ENCODE data around the gene FAM124B.

Gene FAM124B

DNA sequence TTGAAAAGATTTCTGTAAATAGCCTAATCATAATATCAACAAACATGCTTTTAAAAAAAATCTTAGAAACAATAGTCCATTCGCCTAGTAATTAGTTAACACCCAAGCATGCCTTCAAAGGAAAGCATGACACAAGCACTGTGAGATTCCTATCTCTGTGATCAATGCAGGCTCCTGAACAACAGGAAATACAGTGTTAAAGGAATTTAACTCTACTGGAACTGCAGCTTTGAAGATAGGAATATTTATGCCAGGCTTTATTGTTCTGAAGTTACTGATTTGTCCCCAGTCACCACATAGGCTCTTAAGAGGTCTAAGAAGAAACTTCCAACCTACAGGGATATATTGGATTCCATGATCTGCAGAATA is 15.4 kb upstream of the FAM124B start:
- no peaks in the 10 kb centered on the region for H4K20me1 ChIP-seq (ENCODE audit: insufficient read depth, low read length, poor library complexity, severe bottlenecking)
- no peak for TF ChIP-seq EZH2phosphoT487 (IDR thresholded peaks at IDR 0.05; ENCODE audit: borderline replicate concordance)
- TF ChIP-seq CTCF (conservative IDR thresholded peaks at IDR 0.05; ENCODE audit: low read length), result no peak
- no peaks in the 10 kb centered on the region for H3F3A ChIP-seq (ENCODE audit: low read depth)
- H3K9ac ChIP-seq (ENCODE audit: low read depth, low read length, poor library complexity, severe bottlenecking), result no peak overlapping the region
- H3K4me1 ChIP-seq (ENCODE audit: insufficient read depth, low read length, poor library complexity, severe bottlenecking), result no peaks in the 10 kb centered on the region
- H2AFZ ChIP-seq (ENCODE audit: low read length), result no peak overlapping the region
- H3K4me3 ChIP-seq (ENCODE audit: low read length, poor library complexity, severe bottlenecking), result no peak overlapping the region
- no peaks in the 10 kb centered on the region for H3K9me3 ChIP-seq (ENCODE audit: insufficient read depth, low read depth, low read length)
- H3K9me2 ChIP-seq (replicated peaks; ENCODE audit: low read depth, low read length), result no peaks in the 10 kb centered on the region
- H3K27me3 ChIP-seq (ENCODE audit: insufficient read depth, low read length, poor library complexity, severe bottlenecking), result no peaks in the 10 kb centered on the region
- H3K4me2 ChIP-seq (ENCODE audit: low read depth, low read length, poor library complexity, severe bottlenecking), result no peak overlapping the region
- no peaks in the 10 kb centered on the region for H3K36me3 ChIP-seq (ENCODE audit: insufficient read depth, low read length)
- H3K79me2 ChIP-seq (ENCODE audit: insufficient read depth, low read length), result no peaks in the 10 kb centered on the region

- Histone ChIP-seq H3K9ac (ENCODE audit: low read depth, low read length, poor library complexity, severe bottlenecking) (no peak overlapping the region), H3K9me3 (ENCODE audit: insufficient read depth, low read depth, low read length) (no peaks in the 10 kb centered on the region), H3K4me1 (ENCODE audit: insufficient read depth, low read length, poor library complexity, severe bottlenecking) (no peaks in the 10 kb centered on the region), H3K36me3 (ENCODE audit: insufficient read depth, low read length) (no peaks in the 10 kb centered on the region), H3K79me2 (ENCODE audit: insufficient read depth, low read length) (no peaks in the 10 kb centered on the region), H2AFZ (ENCODE audit: low read length) (no peak overlapping the region), H3K4me3 (ENCODE audit: low read length, poor library complexity, severe bottlenecking) (no peak overlapping the region), H4K20me1 (ENCODE audit: insufficient read depth, low read length, poor library complexity, severe bottlenecking) (no peaks in the 10 kb centered on the region), H3K27me3 (ENCODE audit: insufficient read depth, low read length, poor library complexity, severe bottlenecking) (no peaks in the 10 kb centered on the region), H3F3A (ENCODE audit: low read depth) (no peaks in the 10 kb centered on the region), H3K4me2 (ENCODE audit: low read depth, low read length, poor library complexity, severe bottlenecking) (no peak overlapping the region), H3K9me2 (replicated peaks; ENCODE audit: low read depth, low read length) (no peaks in the 10 kb centered on the region)
- TF ChIP-seq EZH2phosphoT487 (IDR thresholded peaks at IDR 0.05; ENCODE audit: borderline replicate concordance) (no peak), CTCF (conservative IDR thresholded peaks at IDR 0.05; ENCODE audit: low read length) (no peak)
Measured at GRCh38 chr2:224416656-224417360, 14.9 kb upstream of the FAM124B start.

GRCh38 chr2:224413381-224413780 is 11.5 kb upstream of the FAM124B start:
- Histone ChIP-seq H3K4me3 (ENCODE audit: low read length, poor library complexity, severe bottlenecking) (no peak overlapping the region), H3K36me3 (ENCODE audit: insufficient read depth, low read length) (no peaks in the 10 kb centered on the region)
- no peak for TF ChIP-seq EZH2phosphoT487 (IDR thresholded peaks at IDR 0.05; ENCODE audit: borderline replicate concordance)

More at GRCh38 chr2:224413381-224413780, 11.5 kb upstream of the FAM124B start:
- Histone ChIP-seq H3K4me2 (ENCODE audit: low read depth, low read length, poor library complexity, severe bottlenecking) (no peak overlapping the region), H3K4me1 (ENCODE audit: insufficient read depth, low read length, poor library complexity, severe bottlenecking) (peaks cover 6% of the 10 kb centered on the region), H2AFZ (ENCODE audit: low read length) (no peak overlapping the region), H3K9me2 (replicated peaks; ENCODE audit: low read depth, low read length) (no peaks in the 10 kb centered on the region), H3K9me3 (ENCODE audit: insufficient read depth, low read depth, low read length) (no peaks in the 10 kb centered on the region), H3K27me3 (ENCODE audit: insufficient read depth, low read length, poor library complexity, severe bottlenecking) (no peaks in the 10 kb centered on the region), H3K79me2 (ENCODE audit: insufficient read depth, low read length) (no peaks in the 10 kb centered on the region), H4K20me1 (ENCODE audit: insufficient read depth, low read length, poor library complexity, severe bottlenecking) (no peaks in the 10 kb centered on the region), H3K9ac (ENCODE audit: low read depth, low read length, poor library complexity, severe bottlenecking) (no peak overlapping the region), H3F3A (ENCODE audit: low read depth) (no peaks in the 10 kb centered on the region)
